COLO668 (cell line): Measurements from ENCODE around the gene CDC42BPB.

ENCODE experiments used
- DNase-seq: peaks from one replicate; lab custom pipeline; 2025; ENCODE audit not compliant: unreplicated experiment; lab: John Stamatoyannopoulos, UW

The CDC42BPB gene

GRCh38 chr14:103001226-103001625 is 56.1 kb downstream of the CDC42BPB start:
- DNase-seq: no peak

- no peak for DNase-seq
Observed at GRCh38 chr14:103000291-103000921, 56.9 kb downstream of the CDC42BPB start.

- no peak for DNase-seq
Observed at GRCh38 chr14:102999227-102999895, 58.0 kb downstream of the CDC42BPB start.

DNA sequence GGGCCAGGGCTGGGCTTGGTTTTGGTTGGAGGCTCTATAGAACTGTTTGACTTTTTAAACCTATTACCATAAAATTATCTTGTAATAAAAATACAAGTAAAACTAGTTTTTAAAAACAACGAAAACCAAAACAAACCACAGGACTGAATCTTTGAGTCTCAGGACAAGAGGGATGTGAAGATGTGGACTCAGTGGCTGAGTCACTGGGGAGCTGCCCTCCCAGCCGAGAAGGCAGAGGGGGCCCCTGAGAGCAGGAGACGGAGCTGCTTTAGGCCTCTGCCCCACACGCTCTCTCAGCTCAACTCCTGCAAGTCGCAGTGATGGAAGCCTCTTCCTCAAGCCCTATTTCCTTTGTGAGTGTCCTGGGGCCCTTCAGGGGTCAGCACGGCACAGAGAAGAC is 59.0 kb downstream of the CDC42BPB start:
- DNase-seq: no peak

DNA sequence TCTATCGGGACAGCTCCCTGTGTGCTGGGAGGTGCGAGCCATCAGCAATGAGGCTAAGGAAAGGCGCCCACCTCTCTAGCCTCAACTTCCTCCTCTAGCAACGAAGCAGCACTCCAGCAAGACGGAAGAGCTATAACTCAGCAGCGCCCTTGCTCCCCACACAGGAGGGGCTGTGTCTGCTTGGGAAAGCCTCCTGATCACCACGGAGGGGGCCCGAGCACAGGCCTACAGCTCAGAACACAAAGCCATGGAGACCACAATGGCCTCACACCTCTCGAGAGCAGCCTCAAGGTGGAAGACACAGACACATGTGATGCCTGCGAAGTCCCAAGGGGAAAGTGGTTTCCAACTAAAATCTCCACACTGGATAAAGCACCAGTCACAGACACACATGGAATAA is 60.4 kb downstream of the CDC42BPB start:
- no peak for DNase-seq

DNA sequence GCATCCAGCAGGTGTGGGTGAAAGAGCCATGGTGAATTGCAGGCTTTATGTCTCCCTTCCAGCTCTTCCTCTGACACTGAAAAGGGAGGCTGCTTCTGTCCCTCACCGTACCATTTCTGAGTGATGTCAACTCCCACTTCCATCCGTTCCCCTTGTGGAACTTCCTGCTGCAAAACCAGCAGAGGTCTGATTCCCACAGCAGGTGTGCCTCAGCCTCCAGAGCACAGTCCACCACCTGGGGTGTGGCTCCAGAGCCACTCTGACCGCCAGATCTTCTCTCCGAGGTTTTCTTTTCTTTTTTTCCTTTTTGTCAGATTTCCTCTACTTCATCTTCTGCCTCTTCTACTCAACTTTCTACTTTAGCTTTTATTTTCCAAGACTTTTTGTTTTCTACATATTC is 62.7 kb downstream of the CDC42BPB start:
- DNase-seq: no peak

DNA sequence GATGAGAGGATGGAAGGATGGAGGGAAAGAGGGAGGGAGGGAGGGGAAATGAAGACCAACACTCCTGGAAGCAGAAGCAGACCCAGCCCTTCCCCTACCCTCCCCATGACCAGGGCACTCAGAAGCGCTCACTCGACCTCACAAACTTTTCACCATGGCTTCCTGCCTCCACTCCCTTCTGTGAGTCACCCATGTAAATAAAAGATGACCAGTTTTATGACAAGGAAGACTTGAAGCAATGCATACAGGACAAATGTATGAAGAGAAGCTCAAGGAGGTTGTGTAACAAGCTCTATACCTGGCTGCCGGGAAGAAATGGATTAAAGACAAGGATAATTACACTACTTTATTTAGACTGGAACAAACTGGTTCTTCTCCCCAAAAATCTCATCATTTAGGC is 63.8 kb downstream of the CDC42BPB start:
- no peak for DNase-seq

- no peak for DNase-seq
Observed at GRCh38 chr14:102991376-102991775, 66.0 kb downstream of the CDC42BPB start.

DNA sequence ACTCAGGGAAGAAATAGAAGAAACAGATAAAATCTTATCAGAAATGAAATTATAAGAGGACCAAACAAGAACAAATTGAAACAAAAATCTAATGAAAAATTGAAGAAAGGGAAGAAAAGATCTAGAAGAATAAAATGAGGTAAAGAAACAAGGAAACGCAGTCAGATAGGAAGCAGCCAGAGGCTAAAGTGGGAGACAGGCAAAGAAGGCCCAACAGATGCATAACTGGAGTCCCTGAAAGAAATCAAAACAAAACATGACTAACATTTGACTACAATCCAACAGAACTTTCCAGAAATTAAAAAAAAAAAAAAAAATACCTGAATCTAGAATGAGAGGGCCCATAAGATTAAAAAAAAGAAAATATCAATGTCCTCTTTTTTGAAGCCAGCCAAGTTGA is 69.3 kb downstream of the CDC42BPB start:
- DNase-seq: no peak

DNA sequence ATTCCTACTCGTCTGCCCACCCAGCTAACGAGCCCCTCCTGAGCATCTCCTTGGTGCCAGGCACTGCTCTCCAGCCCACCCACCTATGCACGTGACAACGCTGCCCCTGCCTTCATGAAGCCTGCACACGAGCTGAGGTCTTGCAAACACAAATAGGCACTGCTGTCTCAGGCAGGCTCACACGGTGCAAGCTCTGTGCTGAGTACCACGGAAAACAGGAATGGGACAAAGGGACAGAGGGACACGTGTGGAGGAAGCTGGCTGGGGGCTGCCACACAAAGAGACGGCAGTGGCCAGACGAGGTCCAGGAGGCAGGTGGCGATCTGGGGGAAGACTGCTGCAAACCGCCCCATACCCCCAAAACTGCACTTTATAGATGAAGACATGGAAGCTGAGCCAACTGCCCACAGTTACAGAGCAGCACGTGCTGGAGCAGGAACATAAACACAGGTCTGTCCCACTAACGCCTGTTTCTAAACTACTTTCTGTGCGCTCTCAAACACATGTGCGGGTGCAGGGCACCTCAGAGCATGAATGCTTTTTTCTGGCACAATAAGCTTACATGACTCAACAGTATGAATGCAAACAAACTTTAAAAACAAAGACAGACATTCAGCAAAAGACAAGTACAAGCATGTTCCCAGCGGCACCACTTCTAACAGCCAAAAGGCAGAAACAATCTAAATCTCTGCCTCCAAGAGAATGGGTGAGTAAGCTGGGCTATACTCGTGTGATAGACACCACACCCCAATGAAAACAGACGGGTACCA is 70.4 kb downstream of the CDC42BPB start:
- no peak for DNase-seq

- no peak for DNase-seq
Observed at GRCh38 chr14:102985665-102986064, 71.7 kb downstream of the CDC42BPB start.

- no peak for DNase-seq
Observed at GRCh38 chr14:102984336-102985102, 72.8 kb downstream of the CDC42BPB start.

DNA sequence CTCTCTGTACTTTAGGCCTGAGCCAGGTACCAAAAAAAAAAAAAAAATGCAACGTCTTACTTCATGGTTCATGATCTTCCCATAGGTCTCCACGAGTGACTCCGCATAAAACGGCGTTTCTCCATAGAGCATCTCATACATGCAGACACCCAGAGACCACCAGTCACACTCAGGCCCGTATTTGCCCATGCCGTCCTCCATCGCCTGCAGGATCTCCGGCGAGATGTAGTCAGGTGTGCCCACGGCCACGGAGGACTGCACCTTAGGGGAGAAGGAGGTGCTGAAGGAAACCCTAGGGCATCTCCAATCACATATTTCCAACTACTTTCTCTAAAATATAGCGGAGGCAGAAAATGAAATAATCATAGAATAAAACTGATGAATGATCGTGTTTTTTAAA is 73.9 kb downstream of the CDC42BPB start:
- no peak for DNase-seq

DNA sequence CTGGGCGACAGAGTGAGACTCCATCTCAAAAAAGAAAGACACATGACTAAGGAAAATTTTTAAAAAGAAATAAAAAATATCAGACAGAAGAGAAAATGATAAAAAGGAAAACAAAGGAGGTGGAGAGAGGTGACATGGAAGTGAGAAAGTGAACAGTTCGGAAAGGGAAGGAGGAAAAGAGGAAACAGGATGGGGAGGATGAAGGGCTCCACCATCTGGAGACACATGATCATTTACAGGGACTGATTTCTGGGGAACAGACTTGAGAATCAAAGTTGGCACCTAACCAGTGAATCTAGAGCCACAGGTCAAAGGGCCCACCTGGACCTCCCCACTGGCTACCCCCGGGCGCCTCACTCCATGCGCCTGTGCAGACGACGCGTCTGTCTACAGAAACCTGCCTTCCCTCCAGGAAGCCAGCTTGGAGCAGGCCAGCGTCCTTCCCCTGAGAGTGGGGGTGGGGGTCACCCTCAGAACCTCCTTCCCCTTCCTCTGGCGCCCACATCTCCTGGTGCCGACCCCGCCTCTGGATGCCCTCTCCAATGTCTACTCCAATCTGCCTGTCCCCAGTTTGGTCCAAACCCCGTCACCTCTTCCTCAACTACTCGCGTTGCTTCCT is 74.4 kb downstream of the CDC42BPB start:
- no peak for DNase-seq

DNA sequence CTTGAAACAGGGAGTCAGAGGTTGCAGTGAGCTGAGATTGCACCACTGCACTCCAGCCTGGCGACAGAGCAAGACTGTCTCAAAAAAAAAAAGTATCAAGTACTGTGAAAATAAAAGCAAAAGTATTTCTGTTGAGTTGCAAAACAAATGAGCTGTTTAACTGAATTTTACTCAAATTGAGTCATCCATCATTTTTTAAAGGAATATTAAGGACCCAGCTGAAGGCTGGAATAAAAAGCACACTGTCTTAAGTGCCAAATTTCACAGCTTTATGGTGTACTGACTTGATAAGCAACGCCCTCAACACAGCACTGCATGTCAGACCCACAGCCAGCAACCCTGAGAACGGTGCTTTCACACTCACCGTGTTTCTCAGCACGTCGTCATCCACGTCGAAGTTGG is 76.9 kb downstream of the CDC42BPB start:
- DNase-seq: no peak

GRCh38 chr14:102979406-102979805 is 77.9 kb downstream of the CDC42BPB start:
- DNase-seq: no peak

DNA sequence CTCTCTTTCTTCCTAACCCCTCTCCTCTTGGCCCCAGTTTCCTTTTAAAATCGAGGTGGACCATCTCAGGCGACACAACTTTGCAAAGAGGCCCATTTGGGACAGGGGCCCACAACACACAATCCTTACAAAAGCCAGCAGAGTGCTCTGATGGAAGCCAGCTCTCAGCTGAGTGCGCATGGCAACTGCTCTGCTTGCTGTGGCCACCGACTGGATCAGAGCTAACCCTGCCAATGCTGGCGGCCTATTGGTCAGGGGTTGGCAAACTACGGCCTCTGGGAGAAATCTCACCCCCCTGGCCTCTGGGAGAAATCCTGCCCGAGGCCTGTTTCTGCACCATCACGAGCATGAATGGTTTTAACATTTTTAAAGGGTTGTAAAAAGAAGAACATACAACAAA is 79.9 kb downstream of the CDC42BPB start:
- DNase-seq: no peak

GRCh38 chr14:102975662-102976061 is 81.7 kb downstream of the CDC42BPB start:
- no peak for DNase-seq

- no peak for DNase-seq
Observed at GRCh38 chr14:102973706-102974285, 83.6 kb downstream of the CDC42BPB start.

- DNase-seq: no peak
Observed at GRCh38 chr14:102971836-102972606, 85.3 kb downstream of the CDC42BPB start.
